Right kidney (tissue), 1 donor: ENCODE measurements around the gene SLC25A40.
A peak's percentile ranks its signal among the peaks of the same experiment; 100 is the strongest.
"Not testable (repeated sequence)": the region's sequence is repeated elsewhere in the genome, so short reads cannot be mapped to it uniquely, and the experiment has no call there.

ENCODE experiments used
- DNase-seq: peaks from one replicate; pipeline ENCODE4 v3.0.0-alpha.2; 2016

SLC25A40 gene

DNA sequence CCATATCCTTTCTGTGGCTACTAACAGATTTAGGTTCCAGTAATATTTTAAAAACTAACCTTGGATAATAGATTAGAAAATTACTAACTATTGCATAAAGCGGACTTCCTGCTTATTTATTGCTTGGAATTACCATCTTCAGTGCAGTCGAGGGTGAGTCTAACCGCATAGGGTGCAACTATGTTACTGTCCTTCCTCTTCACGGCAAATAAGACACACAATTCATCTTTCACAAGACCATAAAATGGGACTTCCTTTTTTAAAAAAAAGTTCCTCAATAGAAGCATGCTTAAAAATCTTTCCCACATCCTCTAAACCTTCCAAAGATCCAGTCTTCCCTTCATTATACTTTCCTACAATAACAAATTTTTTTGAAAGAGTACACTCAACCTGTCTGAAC lies 2.1 kb downstream of the SLC25A40 start:
- no peak for DNase-seq

DNA sequence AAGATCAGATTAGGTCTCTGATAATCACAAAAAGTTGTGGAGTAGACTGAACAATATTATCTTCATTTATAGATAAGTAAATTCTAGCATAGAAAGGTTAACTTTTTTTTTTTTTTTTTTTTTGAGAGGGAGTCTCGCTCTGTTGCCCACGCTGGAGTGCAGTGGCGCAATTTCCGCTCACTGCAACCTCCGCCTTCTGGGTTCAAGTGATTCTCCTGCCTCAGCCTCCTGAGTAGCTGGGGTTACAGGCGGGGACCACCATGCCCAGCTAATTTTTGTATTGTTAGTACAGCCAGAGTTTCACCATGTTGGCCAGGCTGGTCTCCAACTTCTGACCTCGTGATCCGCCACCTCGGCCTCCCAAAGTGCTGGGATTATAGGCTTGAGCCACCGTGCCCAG lies 2.8 kb downstream of the SLC25A40 start:
- DNase-seq, result not testable (repeated sequence)

DNA sequence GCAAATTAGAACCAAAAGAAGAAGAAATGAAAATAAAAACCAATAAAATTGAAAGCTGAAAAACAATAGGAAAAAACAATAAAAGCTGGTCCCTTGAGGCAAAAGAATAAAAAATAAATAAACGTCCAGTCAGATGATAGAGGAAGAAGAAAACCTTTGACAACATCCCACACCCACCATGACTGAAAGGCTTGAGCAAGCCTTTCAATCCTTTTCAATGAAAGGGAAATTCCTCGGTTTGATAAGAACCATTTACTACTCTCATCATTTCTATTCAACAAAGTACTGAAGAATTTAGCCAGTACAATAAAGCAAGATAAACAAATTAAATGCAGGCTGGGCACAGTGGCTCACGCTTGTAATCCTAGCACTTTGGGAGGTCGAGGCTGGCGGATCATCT lies 3.8 kb downstream of the SLC25A40 start:
- no peak for DNase-seq

DNA sequence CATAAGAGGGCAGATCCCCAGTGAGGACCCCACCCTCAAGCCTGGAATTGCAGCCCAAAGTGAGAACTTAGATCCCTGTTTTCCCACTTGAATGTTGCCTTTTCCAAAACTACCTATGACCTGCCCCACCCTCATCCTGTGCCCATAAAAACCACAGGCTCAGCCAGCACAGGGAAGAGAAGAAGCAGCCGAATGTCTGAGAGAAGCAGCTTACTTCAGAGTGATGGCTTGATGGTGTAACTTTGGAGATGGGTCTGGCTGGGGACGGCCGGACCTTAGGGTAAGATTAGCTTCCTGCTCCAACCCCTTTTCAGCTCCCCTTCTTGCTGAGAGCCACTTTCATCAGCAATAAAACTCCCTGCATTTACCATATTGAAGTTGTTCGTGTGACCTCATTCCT lies 5.7 kb downstream of the SLC25A40 start:
- DNase-seq, result no peak

DNA sequence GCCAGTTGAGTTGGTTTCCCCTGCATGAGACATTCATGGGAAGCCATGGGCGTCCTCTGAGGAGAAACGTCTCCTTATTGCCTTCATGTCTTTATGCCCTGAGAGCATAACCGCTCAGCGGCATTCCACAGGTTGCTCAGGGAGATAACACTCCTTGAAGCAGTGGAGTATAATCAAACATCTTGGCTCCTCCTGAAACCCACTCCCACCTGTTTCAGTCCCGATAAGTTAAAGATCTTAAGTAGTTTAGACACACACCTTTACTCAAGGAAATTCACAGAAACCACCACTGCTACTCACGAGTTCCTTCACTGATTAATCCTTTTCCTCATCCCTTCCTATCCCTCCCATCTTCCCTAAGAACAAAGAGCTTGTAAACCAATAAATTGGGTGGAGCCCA lies 9.6 kb downstream of the SLC25A40 start:
- DNase-seq, result not testable (repeated sequence)

DNA sequence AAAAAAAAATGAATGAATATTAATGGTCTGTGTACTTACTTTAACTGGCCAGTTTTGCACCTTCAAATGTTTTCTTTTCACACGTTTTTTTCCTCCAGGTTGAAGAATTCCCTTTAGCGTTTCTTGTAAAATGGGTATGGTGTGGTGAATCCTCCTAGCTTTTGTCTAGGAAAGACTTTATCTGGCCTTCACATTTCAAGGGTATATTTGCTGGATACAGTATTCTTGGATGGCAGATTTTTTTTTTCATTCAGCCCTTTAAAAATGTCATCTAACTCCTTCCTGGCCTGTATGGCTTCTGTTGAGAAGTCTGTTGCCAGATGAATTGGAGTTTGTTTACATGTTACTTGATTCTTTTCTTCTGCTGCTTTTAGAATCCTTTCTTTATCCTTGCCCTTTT lies 10.1 kb downstream of the SLC25A40 start:
- no peak for DNase-seq

DNA sequence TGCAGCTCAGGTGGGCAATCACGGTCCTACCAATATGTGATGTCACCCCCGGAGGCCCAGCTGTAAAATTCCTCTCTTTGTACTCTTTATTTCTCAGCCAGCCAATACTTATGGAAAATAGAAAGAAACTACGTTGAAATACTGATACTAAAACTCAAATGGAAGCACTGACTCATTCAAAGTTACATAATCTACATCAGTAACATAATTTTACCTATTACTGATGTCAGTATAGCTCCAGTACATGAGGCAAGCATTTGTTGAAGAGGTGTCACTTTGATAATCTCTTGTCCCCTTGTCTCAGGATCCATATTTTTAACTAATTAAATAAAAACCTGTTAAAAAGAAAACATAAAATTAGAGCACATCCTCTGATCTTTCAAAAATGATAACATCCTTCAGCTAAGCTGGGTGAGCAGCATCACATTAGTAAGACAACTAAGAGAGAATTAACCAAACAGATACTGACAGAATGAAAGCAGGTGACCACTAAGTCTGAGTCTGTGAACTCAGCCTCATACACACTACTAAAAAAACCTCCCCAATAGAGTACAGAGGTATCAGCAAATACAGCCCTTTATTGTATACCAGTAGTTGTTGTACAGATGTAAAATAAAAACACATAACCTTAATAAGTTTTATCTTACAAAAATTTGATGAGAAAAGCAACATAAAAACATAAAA lies 17.6 kb downstream of the SLC25A40 start:
- no peak for DNase-seq

DNA sequence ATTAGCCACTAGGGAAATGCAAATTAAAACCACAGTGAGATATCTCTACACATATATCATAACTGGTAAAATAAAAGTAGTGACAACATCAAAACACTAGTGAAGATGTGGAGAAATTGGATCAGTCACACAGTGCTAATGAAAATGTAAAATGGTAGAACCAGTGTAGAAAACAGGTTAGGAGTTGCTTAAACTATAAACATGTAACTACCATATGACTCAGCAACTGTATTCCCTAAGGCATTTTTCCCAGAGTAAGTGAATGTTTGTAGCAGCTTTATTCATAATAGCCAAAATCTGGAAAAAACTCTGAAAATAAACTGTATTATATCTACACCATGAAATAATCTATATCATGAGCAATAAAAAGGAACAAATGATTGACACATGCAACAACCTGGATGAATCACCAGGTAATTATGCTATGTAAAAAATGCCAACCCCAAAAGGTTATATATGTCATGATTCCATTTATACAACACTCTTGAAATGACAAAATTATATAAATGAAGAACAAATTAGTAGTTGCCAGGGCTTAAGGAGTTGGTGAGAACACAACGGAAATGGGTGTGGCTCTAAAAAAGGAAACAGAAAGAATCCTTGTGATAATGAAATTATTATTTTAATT lies 22.8 kb downstream of the SLC25A40 start:
- DNase-seq, result no peak

DNA sequence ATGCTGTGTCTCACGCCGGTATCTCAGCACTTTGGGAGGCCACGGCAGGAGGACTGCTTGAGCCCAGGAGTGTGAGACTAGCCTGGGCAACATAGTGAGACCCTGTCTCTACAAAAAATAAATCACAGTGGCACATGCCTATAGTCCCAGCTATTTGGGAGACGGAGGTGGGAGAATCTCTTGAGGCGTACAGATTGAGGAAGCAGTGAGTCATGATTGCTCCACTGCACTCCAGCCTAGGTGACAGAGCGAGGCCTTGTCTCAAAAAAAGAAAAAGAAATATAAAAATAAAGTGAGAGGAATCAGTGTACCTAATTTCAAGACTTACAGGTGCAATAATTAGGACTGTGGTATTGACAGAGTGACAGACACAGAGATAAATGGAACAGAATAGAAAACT lies 23.9 kb downstream of the SLC25A40 start:
- DNase-seq, result no peak

DNA sequence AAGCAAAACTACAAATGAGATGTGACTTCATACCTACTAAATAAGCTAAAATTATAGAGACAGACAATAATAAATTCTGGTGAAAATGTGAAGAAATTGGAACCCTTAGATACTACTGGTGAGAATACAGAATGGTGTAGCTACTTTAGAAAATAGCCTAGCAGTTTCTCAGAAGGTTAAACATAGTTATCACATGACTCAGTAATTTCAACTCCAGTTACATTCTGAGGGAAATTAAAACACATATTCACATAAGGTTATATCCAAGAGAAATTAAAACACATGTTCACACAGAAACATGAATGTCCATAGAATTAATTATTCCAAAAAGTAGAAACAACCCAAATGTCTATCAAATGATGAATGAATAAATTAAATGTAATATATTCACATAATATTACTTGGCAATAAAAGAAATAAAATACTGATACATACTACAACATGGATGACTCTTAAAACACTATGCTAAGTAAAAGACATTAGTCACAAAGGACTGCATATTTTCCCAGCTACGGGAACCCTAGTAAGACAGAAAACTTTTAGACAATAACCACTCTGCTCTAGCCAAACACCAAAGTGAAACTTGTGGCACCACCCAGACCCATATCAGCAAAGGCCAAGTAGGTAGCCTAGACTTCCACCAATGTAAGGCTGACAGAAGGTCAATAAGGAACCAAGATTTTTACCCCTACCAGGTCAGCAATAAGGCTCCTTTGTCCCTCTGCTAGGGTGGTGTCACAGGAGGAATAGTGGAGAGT lies 25.1 kb downstream of the SLC25A40 start:
- DNase-seq, result no peak

DNA sequence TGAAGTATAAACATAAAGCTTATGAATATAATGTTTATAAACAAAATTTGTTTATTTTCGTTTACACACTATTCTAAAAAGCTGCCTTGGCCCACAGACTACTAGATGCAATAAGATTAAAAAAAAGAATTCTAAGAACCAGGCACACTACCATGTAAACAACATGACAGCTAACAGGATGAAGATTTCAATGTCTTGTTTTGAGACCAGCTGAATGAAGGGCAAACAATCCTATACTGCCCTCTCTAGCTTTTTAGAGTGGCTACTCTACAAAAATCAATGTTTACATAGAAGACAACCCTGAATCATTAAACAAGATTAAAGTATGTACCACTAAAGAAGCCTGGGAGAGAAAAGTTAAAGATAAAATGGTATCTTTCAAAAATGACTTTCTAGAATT lies 38.6 kb downstream of the SLC25A40 start:
- DNase-seq, result no peak

DNA sequence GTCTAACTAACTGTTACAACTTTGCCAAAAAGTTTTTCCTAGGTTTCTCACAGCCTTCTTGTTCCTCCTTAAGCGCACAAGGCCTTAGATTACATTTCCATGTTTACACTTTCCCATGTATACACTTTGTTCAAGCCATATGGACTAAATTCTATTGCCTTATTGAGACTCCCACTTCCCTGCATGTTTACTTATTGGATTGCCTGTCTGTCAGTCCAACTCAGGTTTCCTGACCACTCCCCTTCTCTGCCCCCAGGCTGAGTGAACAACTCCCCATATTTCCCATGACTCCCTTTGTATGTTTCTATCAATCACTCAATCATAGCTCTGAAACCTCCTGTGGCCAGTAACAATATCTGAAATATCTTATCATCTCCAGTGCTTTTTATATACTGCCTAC lies 43.0 kb downstream of the SLC25A40 start:
- no peak for DNase-seq

DNA sequence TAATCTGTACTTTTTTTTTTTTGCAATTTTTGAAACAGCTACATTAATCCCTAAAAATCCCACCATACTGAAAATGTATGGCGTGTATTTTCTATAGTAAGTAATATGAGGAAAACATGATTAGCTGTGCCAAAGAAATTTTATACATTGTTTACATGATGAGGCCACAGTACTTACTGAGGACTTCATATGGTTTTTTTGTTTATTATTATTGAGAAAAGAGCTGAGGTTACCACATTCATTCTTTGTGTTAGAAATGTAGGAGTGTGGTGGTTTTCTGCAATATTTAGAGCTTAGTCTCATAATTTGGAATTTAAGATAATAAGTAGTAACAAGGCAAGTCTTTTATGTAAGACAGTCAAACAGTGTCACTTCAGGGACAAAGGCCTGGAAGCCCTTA lies 45.1 kb downstream of the SLC25A40 start:
- DNase-seq, result no peak

DNA sequence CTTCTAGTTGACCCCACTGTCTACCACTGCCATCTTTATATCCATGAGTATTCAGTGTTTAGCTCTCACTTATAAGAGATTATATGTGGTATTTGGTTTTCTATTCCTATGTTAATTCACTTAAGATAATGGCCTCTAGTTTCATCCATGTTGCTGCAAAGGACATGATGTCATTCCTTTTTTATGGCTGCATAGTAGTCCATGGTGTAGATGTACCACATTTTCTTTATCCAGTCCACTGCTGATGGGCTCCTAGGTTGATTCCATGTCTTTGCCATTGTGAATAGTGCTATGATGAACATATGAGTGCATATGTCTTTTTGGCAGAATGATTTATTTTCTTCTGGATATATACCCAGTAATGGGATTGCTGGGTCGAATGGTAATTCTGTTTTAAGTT lies 47.8 kb downstream of the SLC25A40 start:
- DNase-seq, result not testable (repeated sequence)

DNA sequence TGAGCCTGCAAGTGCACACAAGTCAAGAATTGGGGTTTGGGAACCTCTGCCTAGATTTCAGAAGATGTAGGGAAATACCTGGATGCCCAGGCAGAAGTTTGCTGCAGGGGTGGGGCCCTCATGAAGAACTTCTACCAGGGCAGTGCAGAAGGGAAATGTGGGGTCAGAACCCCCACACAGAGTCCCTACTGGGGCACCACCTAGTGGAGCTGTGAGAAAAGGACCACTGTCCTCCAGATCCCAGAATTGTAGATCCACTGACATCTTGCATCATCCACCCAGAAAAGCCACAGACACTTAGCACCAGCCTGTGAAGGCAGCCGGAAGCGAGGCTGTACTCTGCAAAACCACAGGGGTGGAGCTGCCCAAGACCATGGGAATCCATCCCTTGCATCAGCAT lies 50.8 kb downstream of the SLC25A40 start:
- not testable (repeated sequence) for DNase-seq

DNA sequence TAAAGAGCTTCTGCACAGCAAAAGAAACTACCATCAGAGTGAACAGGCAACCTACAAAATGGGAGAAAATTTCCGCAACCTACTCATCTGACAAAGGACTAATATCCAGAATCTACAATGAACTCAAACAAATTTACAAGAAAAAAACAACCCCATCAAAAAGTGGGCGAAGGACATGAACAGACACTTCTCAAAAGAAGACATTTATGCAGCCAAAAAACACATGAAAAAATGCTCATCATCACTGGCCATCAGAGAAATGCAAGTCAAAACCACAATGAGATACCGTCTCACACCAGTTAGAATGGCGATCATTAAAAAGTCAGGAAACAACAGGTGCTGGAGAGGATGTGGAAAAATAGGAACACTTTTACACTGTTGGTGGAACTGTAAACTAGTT lies 54.1 kb downstream of the SLC25A40 start:
- not testable (repeated sequence) for DNase-seq

DNA sequence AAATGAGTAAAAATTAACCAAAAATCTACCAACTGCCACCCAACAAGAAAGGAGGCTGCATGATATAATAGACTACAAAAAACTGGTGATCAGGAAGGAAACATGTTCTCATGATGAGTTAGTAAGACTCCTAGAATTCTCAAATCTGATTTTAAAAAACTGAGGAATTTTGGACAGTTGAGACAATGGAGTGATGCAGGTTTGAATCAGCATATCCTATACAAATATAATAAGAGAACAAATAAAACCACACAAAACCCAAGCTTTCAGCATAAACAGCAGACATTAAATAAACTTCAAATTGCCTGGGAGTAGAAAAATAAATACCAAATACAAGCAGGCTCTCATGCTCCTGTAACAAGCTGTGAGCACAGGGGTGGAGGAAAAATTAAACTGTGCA lies 57.8 kb downstream of the SLC25A40 start:
- DNase-seq, result no peak

DNA sequence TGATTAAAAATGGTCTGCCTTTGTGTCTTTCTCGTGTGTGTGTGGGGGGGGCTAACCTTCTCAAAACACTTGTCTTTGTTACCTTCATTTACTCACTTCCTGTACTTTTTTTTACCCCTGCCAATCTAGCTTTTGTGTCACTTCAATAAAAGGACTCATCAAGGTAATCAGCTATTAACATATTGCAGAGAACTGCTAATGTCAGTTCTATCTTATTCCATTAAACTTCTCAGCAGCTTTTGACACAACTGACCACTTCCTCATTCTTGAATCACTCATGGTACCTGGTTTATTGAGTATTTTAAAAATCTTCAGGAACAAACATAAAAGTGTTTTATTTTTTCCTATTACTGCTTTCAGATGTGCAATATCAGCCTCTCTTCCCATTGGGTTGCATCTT lies 59.8 kb downstream of the SLC25A40 start:
- no peak for DNase-seq

DNA sequence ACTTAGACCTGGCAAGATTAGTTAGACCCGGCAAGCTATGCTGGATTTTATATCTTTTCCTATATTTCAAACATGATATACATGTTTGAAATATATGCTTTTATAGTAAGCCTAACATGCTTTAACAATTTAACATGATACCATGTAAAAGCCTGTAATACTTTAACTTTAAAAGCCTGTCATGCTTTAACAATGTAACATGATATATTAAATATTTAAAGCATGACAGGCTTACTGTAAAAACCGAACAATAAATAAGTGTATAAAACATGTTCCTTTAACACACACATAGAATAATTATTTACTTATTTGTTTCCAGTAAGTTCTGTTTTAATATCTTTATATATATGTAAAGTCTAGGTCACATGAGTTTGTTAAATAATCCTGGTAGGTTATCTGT lies 65.4 kb downstream of the SLC25A40 start:
- DNase-seq, result no peak

DNA sequence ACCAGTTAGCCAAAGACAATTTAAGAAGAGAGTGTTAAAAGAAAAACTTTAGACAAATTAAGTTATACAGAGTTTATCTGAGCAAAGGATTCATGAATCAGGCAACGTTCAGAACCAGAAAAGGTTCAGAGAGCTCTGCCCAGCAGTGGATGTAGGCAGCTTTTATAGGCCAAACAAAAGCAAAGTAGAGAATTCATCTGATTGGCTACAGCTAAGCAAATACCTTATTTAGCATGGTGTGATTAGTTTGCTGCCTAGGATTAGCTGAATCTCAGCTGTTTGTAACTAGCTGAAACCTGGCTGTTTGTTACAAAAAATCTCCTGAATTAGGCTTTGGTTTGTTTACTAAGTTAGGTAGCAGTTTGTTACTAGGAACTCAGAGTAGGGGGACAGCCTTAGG lies 66.0 kb downstream of the SLC25A40 start:
- DNase-seq, result no peak

DNA sequence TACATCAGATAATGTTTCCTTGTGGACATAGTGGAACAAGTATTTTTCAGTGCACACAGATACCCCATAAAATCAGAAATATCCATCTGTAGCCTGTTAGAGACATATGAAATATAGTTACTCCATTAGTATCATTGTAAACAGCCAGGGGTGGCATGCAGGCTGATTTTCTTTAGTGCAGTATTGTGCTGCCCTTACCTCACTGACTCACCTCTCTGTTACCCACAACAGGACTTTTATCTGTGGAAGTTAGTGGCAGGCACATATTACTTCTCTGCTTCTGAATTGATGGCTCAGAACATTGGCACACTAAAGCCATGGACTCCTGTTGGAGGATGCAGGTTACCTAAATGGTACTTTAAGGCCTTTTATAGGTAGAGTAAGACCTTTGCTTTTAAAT lies 70.0 kb downstream of the SLC25A40 start:
- DNase-seq, result no peak

DNA sequence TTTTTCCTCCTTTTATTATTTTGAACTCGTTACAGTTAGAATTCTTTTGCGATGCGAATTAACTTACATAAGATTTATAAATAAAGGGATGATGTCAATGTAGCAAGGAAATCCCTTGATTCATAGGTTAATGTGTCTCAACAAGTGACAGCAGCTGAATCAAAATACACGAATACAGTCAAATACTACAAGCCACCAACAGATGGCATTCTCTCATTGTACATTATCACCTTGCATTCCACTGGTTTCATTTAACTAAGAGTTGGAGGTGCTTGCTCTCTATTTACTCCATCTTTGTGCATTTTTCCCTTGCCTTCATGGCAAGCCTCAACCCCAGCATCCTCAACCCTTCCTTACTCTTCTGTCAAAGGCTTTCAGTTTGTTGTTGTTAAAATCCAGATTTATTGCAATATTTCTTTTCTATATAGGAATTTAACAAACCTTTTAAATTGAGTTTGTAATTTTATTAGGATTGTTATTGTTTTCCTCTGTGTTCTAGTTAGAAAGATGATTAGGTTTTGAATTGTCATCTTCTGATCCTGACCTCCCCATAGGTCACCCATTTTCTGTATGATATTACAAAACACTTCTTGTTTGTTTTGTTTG lies 78.3 kb downstream of the SLC25A40 start:
- DNase-seq, result peak; percentile 4

DNA sequence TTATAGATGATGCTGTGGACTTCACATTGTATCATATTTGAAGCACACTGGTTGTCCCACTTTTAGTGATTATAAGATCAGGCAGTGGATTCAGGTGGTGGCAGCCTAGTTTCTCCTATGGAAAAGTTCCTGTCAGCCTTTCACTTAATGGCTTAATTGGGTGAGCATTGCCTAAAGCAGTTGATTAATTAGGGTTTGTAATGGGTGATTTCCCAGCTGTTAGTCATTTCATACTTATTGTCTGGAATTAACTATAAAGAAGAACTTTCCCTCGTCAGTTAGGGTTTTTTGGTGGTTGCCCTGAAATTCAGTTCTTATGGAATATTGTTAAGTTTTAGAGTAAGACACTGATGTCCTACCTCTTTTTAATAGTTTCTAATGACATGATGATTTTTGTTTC lies 78.8 kb downstream of the SLC25A40 start:
- no peak for DNase-seq
